Right lung (tissue), 5 donors: ENCODE results near the gene BBLN. TPM values are rescaled to one million over a fixed set of nuclear protein-coding genes. Genes with fewer than 3 reads are reported as not detected.

Source experiments
- DNase-seq, 2 donors: peaks; one replicate each; pipeline ENCODE4 v3.0.0-alpha.2; 2013
- polyA plus RNA-seq, 5 donors: library from polyadenylated mRNA; unstranded; fragments of 120-200 nt; gene quantifications; one replicate each; pipeline versions ENCODE4 v1.2.1 to v1.2.3, GENCODE V29; 2013; ENCODE audit warnings: inconsistent platforms in 1 of 5, low replicate concordance in 1 of 5; ENCODE audit not compliant: insufficient read length in 5 of 5, insufficient read depth in 1 of 5

The BBLN gene
- polyA plus RNA-seq, 5 donors, result 22.0 to 60.2 (median 33.4) TPM

DNA sequence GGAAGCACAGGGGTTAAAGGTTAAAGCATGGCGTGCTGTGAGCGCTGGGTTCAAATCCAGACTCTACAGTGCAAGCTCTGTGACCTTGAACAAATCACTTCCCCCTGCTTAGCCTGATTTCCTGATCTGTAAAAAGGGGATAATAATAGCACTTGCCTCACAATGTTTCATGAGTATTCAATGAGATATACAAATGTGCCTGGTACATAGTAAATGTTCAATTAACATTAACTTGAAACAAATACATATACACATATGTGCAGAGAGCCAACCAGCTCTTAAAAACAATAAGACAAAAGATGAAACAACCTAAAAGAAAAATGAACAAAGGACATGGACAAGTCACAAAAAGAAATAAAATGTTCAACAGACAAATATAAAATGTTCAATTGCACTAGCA is 27.3 kb downstream of the BBLN start:
- no peak for DNase-seq

GRCh38 chr9:128188209-128188608 is 28.1 kb downstream of the BBLN start:
- DNase-seq, result no peak

GRCh38 chr9:128190013-128190412 is 29.9 kb downstream of the BBLN start:
- DNase-seq, result no peak

DNA sequence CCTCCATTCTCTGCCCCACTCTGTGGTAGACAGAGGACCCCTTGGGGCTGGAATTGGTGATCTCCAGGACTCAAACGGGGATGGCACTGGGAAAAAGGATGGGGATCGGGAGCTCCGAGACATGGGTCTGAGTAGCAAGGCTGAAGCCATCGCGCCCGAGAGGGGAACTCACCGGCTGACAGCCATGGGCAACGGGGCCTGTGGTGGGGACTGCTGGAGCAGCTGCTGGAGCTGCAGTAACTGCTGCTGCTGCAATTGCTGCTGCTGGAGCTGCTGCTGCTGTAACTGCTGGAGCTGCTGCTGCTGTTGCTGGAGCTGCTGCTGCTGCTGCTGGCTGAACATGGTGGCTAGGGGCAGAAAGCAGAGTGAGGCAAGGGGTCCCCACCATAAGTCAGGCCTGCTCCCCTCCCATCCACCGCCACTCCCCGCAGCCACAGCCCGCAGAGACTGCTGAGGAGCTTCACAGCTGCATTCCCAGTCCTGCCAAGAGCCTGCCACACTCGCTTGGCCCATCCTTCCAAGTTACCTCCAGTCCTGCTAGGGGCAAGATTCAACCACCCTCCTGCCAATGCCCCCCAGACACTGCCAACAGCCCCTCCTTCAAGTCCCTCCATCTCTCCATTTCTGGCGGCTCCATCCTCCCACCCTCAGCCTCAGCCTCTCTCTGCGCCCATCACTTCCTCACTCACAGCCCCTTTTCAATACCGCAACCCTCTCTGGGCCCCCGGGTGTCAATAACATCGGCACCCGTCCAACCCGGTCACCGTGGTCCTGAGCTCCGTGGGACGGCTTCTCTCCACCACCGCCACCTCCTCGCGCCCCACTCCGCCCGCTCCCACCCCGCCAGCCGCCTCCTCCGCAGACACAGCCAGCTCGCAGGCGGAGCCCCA is 30.7 kb downstream of the BBLN start:
- DNase-seq, result peak in 1 of 2 donors; percentile 11

GRCh38 chr9:128191406-128192046 is 31.5 kb downstream of the BBLN start, which contains the start of gene CIZ1:
Gene CIZ1, minus strand, starts transcription at chr9:128191572. Its CDS starts 715 bp downstream, at chr9:128190857.
- DNase-seq, result peak; percentile 73 to 78

DNA sequence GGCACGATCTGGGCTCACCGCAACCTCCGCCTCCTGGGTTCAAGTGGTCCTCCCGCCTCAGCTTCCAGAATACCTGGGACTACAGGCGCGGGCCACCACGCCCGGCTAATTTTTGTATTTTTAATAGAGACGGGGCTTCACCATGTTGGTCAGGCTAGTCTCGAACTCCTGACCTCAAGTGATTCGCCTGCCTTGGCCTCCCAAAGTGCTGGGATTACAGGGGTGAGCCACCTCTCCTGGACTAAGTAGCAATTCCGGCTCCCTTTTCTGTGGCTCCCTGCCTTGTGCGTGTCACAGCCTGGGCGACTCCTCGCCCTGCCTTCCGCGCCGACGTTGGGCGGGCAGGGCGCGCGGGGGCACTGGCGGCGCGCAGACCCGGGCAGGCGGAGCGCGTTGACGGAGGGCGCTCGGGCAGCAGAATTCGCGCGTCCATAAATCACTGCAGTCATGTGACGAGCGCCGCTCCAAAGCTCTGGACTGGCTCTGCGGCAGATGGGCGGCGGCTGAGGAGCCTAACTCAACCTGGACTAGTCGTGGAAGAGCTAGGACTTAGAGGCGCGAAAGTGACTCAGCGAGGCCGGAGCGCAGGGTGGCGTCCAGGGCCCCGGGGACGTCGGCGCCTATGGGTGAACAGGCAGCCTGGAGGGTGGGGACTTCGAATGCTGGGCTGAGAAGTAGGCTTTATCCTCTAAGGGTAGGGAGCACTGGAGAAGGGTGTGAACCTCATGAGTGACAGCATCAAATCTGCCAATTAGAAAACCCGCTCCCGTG is 32.7 kb downstream of the BBLN start:
- peak; percentile 39 to 70 for DNase-seq

GRCh38 chr9:128193469-128194096 is 33.5 kb downstream of the BBLN start:
- no peak for DNase-seq

GRCh38 chr9:128201441-128202369 is 41.6 kb downstream of the BBLN start:
- DNase-seq, result no peak

DNA sequence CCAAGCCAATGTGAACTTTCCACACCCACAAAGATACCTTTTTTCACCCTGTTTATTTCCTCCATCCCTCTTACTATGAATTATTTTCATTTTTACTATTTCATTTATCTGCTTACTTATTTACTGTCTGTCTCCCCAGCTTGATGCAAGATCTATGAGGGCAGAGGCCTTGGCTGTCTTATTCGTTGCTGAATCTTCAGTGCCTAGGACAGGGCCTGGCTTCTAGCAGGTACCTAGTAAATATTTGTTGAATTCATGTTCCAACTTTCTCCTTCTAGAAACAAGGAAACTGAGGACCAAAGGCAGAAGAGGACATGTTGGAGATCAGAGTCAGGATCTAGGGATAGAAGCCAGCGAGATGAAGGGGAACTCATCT is 42.6 kb downstream of the BBLN start:
- no peak for DNase-seq

GRCh38 chr9:128203024-128203706 is 43.1 kb downstream of the BBLN start, which contains the start of gene DNM1:
Gene DNM1, plus strand, starts transcription at chr9:128203379. Its CDS starts 92 bp downstream, at chr9:128203471.
- DNase-seq, result peak in 1 of 2 donors; percentile 62

- no peak for DNase-seq
Observed at GRCh38 chr9:128203707-128204551, 43.9 kb downstream of the BBLN start.

- no peak for DNase-seq
Observed at GRCh38 chr9:128204858-128205257, 44.8 kb downstream of the BBLN start.

GRCh38 chr9:128205296-128205944 is 45.4 kb downstream of the BBLN start:
- no peak for DNase-seq

DNA sequence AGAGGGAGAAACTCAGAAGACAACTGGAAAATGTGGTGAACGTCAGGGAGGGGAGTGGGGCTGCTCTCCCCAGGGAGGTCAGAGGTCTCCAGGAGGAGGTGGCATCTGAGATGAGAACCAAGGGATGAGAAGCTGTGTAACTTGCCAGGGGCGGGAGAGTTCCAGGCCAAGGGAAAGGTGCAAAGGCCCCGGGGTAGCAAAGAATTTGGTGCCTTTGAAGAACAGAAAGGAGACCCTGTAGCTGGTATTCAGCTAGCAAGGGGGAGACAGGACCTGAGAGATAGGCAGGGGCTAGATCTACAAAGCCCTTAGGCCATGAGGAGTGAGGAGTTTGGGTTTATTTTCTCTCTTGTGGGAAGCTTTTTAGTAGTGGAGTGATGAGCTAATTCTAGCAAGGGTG is 46.4 kb downstream of the BBLN start:
- DNase-seq, result no peak

- no peak for DNase-seq
Observed at GRCh38 chr9:128206916-128207910, 47.1 kb downstream of the BBLN start.

GRCh38 chr9:128208386-128208785 is 48.3 kb downstream of the BBLN start:
- DNase-seq, result no peak
